BLaER1 (cell line): Measurements from ENCODE around the gene PI16.

ENCODE experiments used
- H3K27ac ChIP-seq: shearing (Covaris generic); formaldehyde crosslinking; 2 replicates; pipeline ENCODE4 v1.8.1; 2022
- H3K27me3 ChIP-seq: shearing (Covaris generic); formaldehyde crosslinking; 2 replicates; pipeline ENCODE4 v1.8.1; 2022
- H3K36me3 ChIP-seq: shearing (Covaris generic); formaldehyde crosslinking; 2 replicates; pipeline ENCODE4 v1.8.1; 2022
- H3K4me1 ChIP-seq: shearing (Covaris generic); formaldehyde crosslinking; 2 replicates; pipeline ENCODE4 v1.8.1; 2022
- H3K4me2 ChIP-seq: shearing (Covaris generic); formaldehyde crosslinking; 2 replicates; pipeline ENCODE4 v1.8.1; 2022
- H3K4me3 ChIP-seq: shearing (Covaris generic); formaldehyde crosslinking; 2 replicates; pipeline ENCODE4 v1.8.1; 2022
- H3K9ac ChIP-seq: shearing (Covaris generic); formaldehyde crosslinking; 2 replicates; pipeline ENCODE4 v1.8.1; 2022
- H3K9me3 ChIP-seq: shearing (Covaris generic); formaldehyde crosslinking; 2 replicates; pipeline ENCODE4 v1.8.1; 2022
- H4K20me1 ChIP-seq: shearing (Covaris generic); formaldehyde crosslinking; 2 replicates; pipeline ENCODE4 v1.8.1; 2022
- Cebpa-rat ChIP-seq: shearing (Covaris generic); IDR thresholded peaks from 2 replicates; pipeline ENCODE4 v1.8.1; 2022

The PI16 gene

GRCh38 chr6:36927691-36928546 is 26.6 kb upstream of the PI16 start:
- Histone ChIP-seq H3K27me3 (no peaks in the 10 kb centered on the region), H3K9ac (no peak overlapping the region), H4K20me1 (no peaks in the 10 kb centered on the region), H3K36me3 (peaks cover 15% of the 10 kb centered on the region), H3K9me3 (no peaks in the 10 kb centered on the region), H3K27ac (no peak overlapping the region), H3K4me3 (no peak overlapping the region), H3K4me1 (peaks cover 45% of the 10 kb centered on the region), H3K4me2 (no peak overlapping the region)
- no peak for TF ChIP-seq Cebpa-rat

GRCh38 chr6:36928547-36928918 is 26.0 kb upstream of the PI16 start:
- Histone ChIP-seq H3K4me3 (no peak overlapping the region), H3K9me3 (no peaks in the 10 kb centered on the region), H3K27ac (no peak overlapping the region), H4K20me1 (no peaks in the 10 kb centered on the region), H3K4me2 (no peak overlapping the region), H3K36me3 (peaks cover 9% of the 10 kb centered on the region), H3K27me3 (no peaks in the 10 kb centered on the region), H3K9ac (no peak overlapping the region), H3K4me1 (peaks cover 43% of the 10 kb centered on the region)
- no peak for TF ChIP-seq Cebpa-rat

GRCh38 chr6:36929152-36929551 is 25.4 kb upstream of the PI16 start:
- no peak overlapping the region for H3K4me2 ChIP-seq
- no peaks in the 10 kb centered on the region for H3K27me3 ChIP-seq
- no peak overlapping the region for H3K27ac ChIP-seq
- no peaks in the 10 kb centered on the region for H3K9me3 ChIP-seq
- no peak overlapping the region for H3K9ac ChIP-seq
- H4K20me1 ChIP-seq: no peaks in the 10 kb centered on the region
- no peak overlapping the region for H3K4me3 ChIP-seq
- peaks cover 37% of the 10 kb centered on the region for H3K4me1 ChIP-seq
- no peak for TF ChIP-seq Cebpa-rat
- peaks cover 5% of the 10 kb centered on the region; the same call in 1 of the 2 replicates for H3K36me3 ChIP-seq

- H3K27me3 ChIP-seq: no peaks in the 10 kb centered on the region
- H3K27ac ChIP-seq: no peak overlapping the region
- no peak for TF ChIP-seq Cebpa-rat
- H3K36me3 ChIP-seq: peaks cover 5% of the 10 kb centered on the region; the same call in 1 of the 2 replicates
- H3K4me1 ChIP-seq: peaks cover 33% of the 10 kb centered on the region
- H3K9me3 ChIP-seq: no peaks in the 10 kb centered on the region
- H3K4me3 ChIP-seq: no peak overlapping the region
- no peak overlapping the region for H3K9ac ChIP-seq
- no peak overlapping the region for H3K4me2 ChIP-seq
- H4K20me1 ChIP-seq: no peaks in the 10 kb centered on the region
Measured at GRCh38 chr6:36929607-36930006, 24.9 kb upstream of the PI16 start.

- Histone ChIP-seq H3K4me2 (no peak overlapping the region), H3K9me3 (no peaks in the 10 kb centered on the region), H3K36me3 (peaks cover 5% of the 10 kb centered on the region; the same call in 1 of the 2 replicates), H3K27ac (no peak overlapping the region), H3K4me1 (peaks cover 24% of the 10 kb centered on the region), H3K27me3 (no peaks in the 10 kb centered on the region), H3K9ac (no peak overlapping the region), H4K20me1 (no peaks in the 10 kb centered on the region), H3K4me3 (no peak overlapping the region)
- no peak for TF ChIP-seq Cebpa-rat
Measured at GRCh38 chr6:36930483-36930882, 24.1 kb upstream of the PI16 start.

GRCh38 chr6:36933102-36933501 is 21.4 kb upstream of the PI16 start:
- Histone ChIP-seq H4K20me1 (no peaks in the 10 kb centered on the region), H3K36me3 (no peaks in the 10 kb centered on the region), H3K4me1 (no peaks in the 10 kb centered on the region), H3K27me3 (no peaks in the 10 kb centered on the region), H3K9me3 (no peaks in the 10 kb centered on the region), H3K9ac (no peak overlapping the region), H3K4me3 (no peak overlapping the region), H3K27ac (no peak overlapping the region), H3K4me2 (no peak overlapping the region)
- TF ChIP-seq Cebpa-rat: no peak

- no peak overlapping the region for H3K9ac ChIP-seq
- H3K4me1 ChIP-seq: no peaks in the 10 kb centered on the region
- H3K27me3 ChIP-seq: no peaks in the 10 kb centered on the region
- H3K36me3 ChIP-seq: no peaks in the 10 kb centered on the region
- H4K20me1 ChIP-seq: no peaks in the 10 kb centered on the region
- no peak overlapping the region for H3K4me3 ChIP-seq
- H3K9me3 ChIP-seq: no peaks in the 10 kb centered on the region
- H3K4me2 ChIP-seq: no peak overlapping the region
- TF ChIP-seq Cebpa-rat: no peak
- H3K27ac ChIP-seq: no peak overlapping the region
Measured at GRCh38 chr6:36933519-36933918, 21.0 kb upstream of the PI16 start.

GRCh38 chr6:36934901-36935300 is 19.6 kb upstream of the PI16 start:
- H3K9ac ChIP-seq: no peak overlapping the region
- no peaks in the 10 kb centered on the region for H3K27me3 ChIP-seq
- no peaks in the 10 kb centered on the region for H3K9me3 ChIP-seq
- no peaks in the 10 kb centered on the region for H3K36me3 ChIP-seq
- no peak for TF ChIP-seq Cebpa-rat
- no peak overlapping the region for H3K4me3 ChIP-seq
- H3K4me2 ChIP-seq: no peak overlapping the region
- H4K20me1 ChIP-seq: no peaks in the 10 kb centered on the region
- no peak overlapping the region for H3K27ac ChIP-seq
- no peaks in the 10 kb centered on the region for H3K4me1 ChIP-seq

GRCh38 chr6:36936824-36937223 is 17.7 kb upstream of the PI16 start:
- Histone ChIP-seq H3K27me3 (no peaks in the 10 kb centered on the region), H3K4me1 (no peaks in the 10 kb centered on the region), H3K27ac (no peak overlapping the region), H4K20me1 (no peaks in the 10 kb centered on the region), H3K9ac (no peak overlapping the region), H3K4me2 (no peak overlapping the region), H3K9me3 (no peaks in the 10 kb centered on the region; the same call in 1 of the 2 replicates), H3K4me3 (no peak overlapping the region), H3K36me3 (no peaks in the 10 kb centered on the region)
- no peak for TF ChIP-seq Cebpa-rat

GRCh38 chr6:36937896-36938295 is 16.6 kb upstream of the PI16 start:
- no peaks in the 10 kb centered on the region; the same call in 1 of the 2 replicates for H3K9me3 ChIP-seq
- no peaks in the 10 kb centered on the region for H4K20me1 ChIP-seq
- H3K27ac ChIP-seq: no peak overlapping the region
- no peak overlapping the region for H3K9ac ChIP-seq
- H3K4me2 ChIP-seq: no peak overlapping the region
- H3K4me1 ChIP-seq: no peaks in the 10 kb centered on the region
- H3K27me3 ChIP-seq: no peaks in the 10 kb centered on the region
- H3K4me3 ChIP-seq: no peak overlapping the region
- TF ChIP-seq Cebpa-rat: no peak
- no peaks in the 10 kb centered on the region for H3K36me3 ChIP-seq
